ENCODE measurements around the gene LTF. TPM values are rescaled to one million over a fixed set of nuclear protein-coding genes. Genes with fewer than 3 reads are reported as not detected.

LTF gene
- total and polyA plus RNA-seq, 10 of the 15 experiments (the other 5 are each of a cell fraction or from before 2014, with no cell fraction given): 0.03 to 0.31 TPM; not detected in 8

- TF ChIP-seq E4F1 (IDR thresholded peaks at IDR 0.05; ENCODE audit: borderline replicate concordance, partially characterized antibody): no peak
- no peak for TF ChIP-seq KLF5 (IDR thresholded peaks at IDR 0.05; ENCODE audit: partially characterized antibody)
- no peak for TF ChIP-seq PML (IDR thresholded peaks at IDR 0.05; ENCODE audit: low read length)
- no peak for TF ChIP-seq IKZF2 (IDR thresholded peaks at IDR 0.05)
- TF ChIP-seq RCOR1 (conservative IDR thresholded peaks at IDR 0.05; ENCODE audit: low read depth, low read length): no peak
- TF ChIP-seq CHD4 (IDR thresholded peaks at IDR 0.05): no peak
Observed at GRCh38 chr3:46429250-46429649, 35.5 kb downstream of the LTF start (continued).

GRCh38 chr3:46427916-46428833 lies 36.5 kb downstream of the LTF start:
- CTCF ChIA-PET: interaction anchor here (0.9 kb wide), 1 partner anchor 59 kb away, joined by 3 read pairs; no protein-coding TSS in a partner anchor
- intact Hi-C loops (cut with micrococcal nuclease; ENCODE audit: unreplicated experiment) (no loop called here), in situ Hi-C loops (cut with MboI) (no loop called here)
- BruUV-seq (replicated peaks): no TSS peak
- Histone ChIP-seq H3K4me3 (no peak overlapping the region), H3K9me3 (replicated peaks; ENCODE audit: control insufficient read depth, insufficient read depth, low read length) (no peaks in the 10 kb centered on the region; the same call in 2 of the 3 replicates), H3K9ac (ENCODE audit: control insufficient read depth, insufficient read depth, low read length) (no peak overlapping the region), H3K36me3 (ENCODE audit: control insufficient read depth in 2 of 2, insufficient read depth in 2 of 2, low read length in 1 of 2) (no peaks in the 10 kb centered on the region), H4K20me1 (ENCODE audit: control insufficient read depth, insufficient read depth) (no peaks in the 10 kb centered on the region), H2AFZ (ENCODE audit: control insufficient read depth, low read depth, low read length) (no peak overlapping the region), H3K27me3 (replicated peaks in 1 of 2; ENCODE audit: control insufficient read depth in 2 of 2, insufficient read depth in 2 of 2, low read length in 1 of 2) (no peaks in the 10 kb centered on the region; a peak in 1 of 4 replicates), H3K27ac (ENCODE audit: control insufficient read depth, insufficient read depth) (no peak overlapping the region), H3K79me2 (ENCODE audit: control insufficient read depth, insufficient read depth, low read length) (no peaks in the 10 kb centered on the region), H3K4me1 (ENCODE audit: control insufficient read depth, insufficient read depth, low read length) (no peaks in the 10 kb centered on the region), H3K4me2 (ENCODE audit: control insufficient read depth, insufficient read depth) (no peak overlapping the region)
- POLR2A ChIA-PET: no interaction called here
- DNase-seq (ENCODE audit: low read depth, low spot score) (no peak), FAIRE-seq (no peak), ATAC-seq (no peak)
- WGBS (ENCODE audit: insufficient coverage, insufficient replicate concordance, low lambda C conversion rate, missing lambda C conversion rate): 45% methylated on average over 10 of the region's 10 CpGs
- RAD21 ChIA-PET (ENCODE audit: unreplicated experiment): interaction anchor here (1.3 kb wide), 1 partner anchor 58 kb away, joined by 8 read pairs; no protein-coding TSS in a partner anchor
- SMC1A ChIA-PET (ENCODE audit: uncharacterized antibody, unreplicated experiment): no interaction called here
- TF ChIP-seq RAD51 (IDR thresholded peaks at IDR 0.05): no peak
- no peak for TF ChIP-seq TARDBP (IDR thresholded peaks at IDR 0.05; ENCODE audit: borderline replicate concordance)
- TF ChIP-seq WRNIP1 (IDR thresholded peaks at IDR 0.05; ENCODE audit: borderline replicate concordance, low read depth, low read length): no peak
- no peak for TF ChIP-seq MAX (IDR thresholded peaks at IDR 0.05; ENCODE audit: low read depth, low read length)
- no peak for TF ChIP-seq BRCA1 (IDR thresholded peaks at IDR 0.05; ENCODE audit: low read depth, low read length)
- no peak for TF ChIP-seq SREBF2 (IDR thresholded peaks at IDR 0.05; ENCODE audit: low read length)
- TF ChIP-seq NFYB (IDR thresholded peaks at IDR 0.05; ENCODE audit: insufficient read depth, low read depth, low read length): no peak
- TF ChIP-seq RFX5 (IDR thresholded peaks at IDR 0.05; ENCODE audit: low read depth, low read length): no peak
- TF ChIP-seq KAT2A (conservative IDR thresholded peaks at IDR 0.05; ENCODE audit: control insufficient read depth, low read depth, low read length): no peak
- TF ChIP-seq ELK1 (IDR thresholded peaks at IDR 0.05; ENCODE audit: low read depth, low read length): no peak
- TF ChIP-seq IRF3 (IDR thresholded peaks at IDR 0.05): no peak
- TF ChIP-seq NFIC (IDR thresholded peaks at IDR 0.05; ENCODE audit: low read depth, low read length): no peak
- no peak for TF ChIP-seq RELA (IDR thresholded peaks at IDR 0.05; ENCODE audit: borderline replicate concordance, partially characterized antibody)

Measured in GM12878 (cell line).